Fibroblast of upper back skin (primary cell): ENCODE results near the gene C2CD4D.

Experiments
- DNase-seq: peaks from one replicate; pipeline ENCODE4 v3.0.0-alpha.2; 2013

Gene C2CD4D

GRCh38 chr1:151832318-151832980, 7.2 kb downstream of the C2CD4D start:
- no peak for DNase-seq

- DNase-seq: no peak
Measured at GRCh38 chr1:151831605-151832004, 8.0 kb downstream of the C2CD4D start, which contains the start of gene RORC. RORC (minus strand) TSS chr1:151831802; CDS start chr1:151831764, 38 bp downstream.

- no peak for DNase-seq
Measured at GRCh38 chr1:151831256-151831591, 8.4 kb downstream of the C2CD4D start.

- DNase-seq: no peak
Measured at GRCh38 chr1:151830055-151830454, 9.6 kb downstream of the C2CD4D start.

GRCh38 chr1:151829352-151830046, 10.1 kb downstream of the C2CD4D start:
- no peak for DNase-seq

GRCh38 chr1:151828921-151829320, 10.7 kb downstream of the C2CD4D start:
- DNase-seq: peak; percentile 28

- no peak for DNase-seq
Measured at GRCh38 chr1:151827853-151828252, 11.8 kb downstream of the C2CD4D start.

- no peak for DNase-seq
Measured at GRCh38 chr1:151825751-151826660, 13.6 kb downstream of the C2CD4D start.

- no peak for DNase-seq
Measured at GRCh38 chr1:151825204-151825603, 14.4 kb downstream of the C2CD4D start.

- no peak for DNase-seq
Measured at GRCh38 chr1:151823175-151823574, 16.4 kb downstream of the C2CD4D start.

- DNase-seq: no peak
Measured at GRCh38 chr1:151822404-151822803, 17.2 kb downstream of the C2CD4D start.

GRCh38 chr1:151820940-151821339, 18.7 kb downstream of the C2CD4D start:
- DNase-seq: no peak

GRCh38 chr1:151819976-151820623, 19.5 kb downstream of the C2CD4D start:
- DNase-seq: no peak

GRCh38 chr1:151819227-151819835, 20.3 kb downstream of the C2CD4D start:
- no peak for DNase-seq

- no peak for DNase-seq
Measured at GRCh38 chr1:151817353-151817730, 22.3 kb downstream of the C2CD4D start.

GRCh38 chr1:151816548-151817352, 22.9 kb downstream of the C2CD4D start:
- no peak for DNase-seq

GRCh38 chr1:151815716-151816327, 23.8 kb downstream of the C2CD4D start:
- DNase-seq: no peak

- DNase-seq: no peak
Measured at GRCh38 chr1:151814971-151815545, 24.6 kb downstream of the C2CD4D start.

GRCh38 chr1:151814426-151814825, 25.2 kb downstream of the C2CD4D start:
- no peak for DNase-seq

- DNase-seq: no peak
Measured at GRCh38 chr1:151813271-151813977, 26.2 kb downstream of the C2CD4D start.
